Measurements from ENCODE around the gene CREB3L2.

The CREB3L2 gene

DNA sequence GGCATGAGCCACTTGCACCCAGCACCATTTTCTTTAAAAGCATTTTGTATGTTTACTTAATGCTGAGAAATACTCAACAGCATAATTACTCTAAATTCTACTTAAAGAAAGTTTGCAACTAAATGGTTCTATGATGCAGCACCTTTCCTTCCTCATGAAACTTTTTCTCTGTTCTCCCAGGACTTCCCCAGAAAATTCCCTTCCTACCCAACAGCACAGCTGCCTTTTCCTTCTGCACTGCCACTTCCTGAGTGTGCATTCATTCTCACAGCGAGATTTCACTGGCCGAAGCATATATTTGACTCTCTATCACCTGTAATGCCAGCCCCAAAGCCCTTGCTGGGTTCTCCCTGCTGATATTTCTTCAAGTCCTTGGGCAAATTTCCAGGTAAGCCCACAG is 113.6 kb downstream of the CREB3L2 start:
- no peaks in the 10 kb centered on the region for H3K9me3 ChIP-seq (ENCODE audit: control insufficient read depth, low read length)
- no peaks in the 10 kb centered on the region for H3K27me3 ChIP-seq (ENCODE audit: control insufficient read depth, insufficient read depth, low read length)
- no peak overlapping the region for H3K9ac ChIP-seq (ENCODE audit: low read length)
- H3K4me3 ChIP-seq (ENCODE audit: low read length): no peak overlapping the region
- no peaks in the 10 kb centered on the region for H3K4me1 ChIP-seq (ENCODE audit: control insufficient read depth, insufficient read depth, low read length)
- peaks cover 5% of the 10 kb centered on the region for H3K36me3 ChIP-seq (ENCODE audit: control insufficient read depth, insufficient read depth, low read length)

DNA sequence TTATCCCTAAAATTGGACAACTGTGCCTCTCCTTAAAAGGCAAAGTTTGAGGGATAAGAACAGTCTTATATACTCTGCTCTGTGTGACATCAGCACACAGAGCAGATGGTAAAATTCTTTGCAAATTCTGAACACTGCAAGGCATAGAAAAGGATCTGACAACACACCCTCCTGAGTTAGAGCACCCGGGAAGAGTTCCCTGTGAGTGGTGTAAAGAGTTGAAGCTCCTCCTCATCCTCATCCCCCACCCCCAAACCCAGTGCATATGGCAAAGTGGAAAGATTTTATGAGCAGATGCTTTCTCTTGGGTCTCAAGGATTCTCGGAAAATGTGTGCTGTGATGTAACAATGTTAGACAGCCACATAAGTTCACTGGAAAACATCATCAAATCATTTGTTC is 115.1 kb downstream of the CREB3L2 start:
- H3K36me3 ChIP-seq (ENCODE audit: control insufficient read depth, insufficient read depth, low read length): peaks cover 11% of the 10 kb centered on the region
- H3K4me3 ChIP-seq (ENCODE audit: low read length): no peak overlapping the region

DNA sequence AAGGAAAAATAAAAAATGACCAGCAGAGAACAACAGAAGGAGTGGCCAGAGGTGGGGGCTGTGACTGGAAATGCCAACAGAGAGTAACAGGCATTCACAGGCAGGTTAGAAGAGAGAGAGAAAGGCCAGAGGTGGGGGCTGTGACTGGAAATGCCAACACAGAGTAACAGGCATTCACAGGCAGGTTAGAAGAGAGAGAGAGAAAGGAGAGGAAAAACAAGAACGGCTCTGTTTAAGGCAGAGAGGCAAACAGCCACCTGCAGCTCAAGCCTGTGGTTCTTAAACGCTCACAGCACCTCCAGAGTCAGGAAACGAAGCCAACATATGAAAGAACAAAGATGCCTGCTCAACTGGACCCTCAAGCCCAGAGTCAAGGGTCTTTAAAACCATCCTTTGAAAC is 115.6 kb downstream of the CREB3L2 start:
- H3K36me3 ChIP-seq (ENCODE audit: control insufficient read depth, insufficient read depth, low read length): peaks cover 11% of the 10 kb centered on the region

More for the DNA sequence above, 115.1 kb downstream of the CREB3L2 start:
- Histone ChIP-seq H3K27me3 (ENCODE audit: control insufficient read depth, insufficient read depth, low read length) (no peaks in the 10 kb centered on the region), H3K9me3 (ENCODE audit: control insufficient read depth, low read length) (no peaks in the 10 kb centered on the region), H3K4me1 (ENCODE audit: control insufficient read depth, insufficient read depth, low read length) (no peaks in the 10 kb centered on the region), H3K9ac (ENCODE audit: low read length) (no peak overlapping the region)

DNA sequence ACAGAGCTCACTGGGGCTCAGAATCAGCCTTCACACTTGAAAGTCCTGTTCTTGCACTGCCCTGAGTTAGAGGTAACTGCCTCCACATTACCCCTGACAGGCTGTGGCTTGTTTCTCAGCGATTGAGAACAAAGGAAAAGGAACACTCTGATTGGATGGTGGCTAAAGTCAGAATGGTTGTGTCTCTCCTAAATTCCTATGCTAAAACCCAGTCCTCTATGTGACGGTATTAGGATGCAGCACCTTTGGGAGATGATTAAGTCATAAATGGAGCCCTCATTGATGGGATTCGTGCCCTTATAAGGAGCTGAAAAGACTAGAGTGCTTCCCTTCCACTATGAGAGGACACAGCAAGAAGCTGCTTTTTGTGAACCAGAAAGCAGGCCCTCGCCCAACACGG is 116.2 kb downstream of the CREB3L2 start:
- H3K9me3 ChIP-seq (ENCODE audit: control insufficient read depth, low read length): no peaks in the 10 kb centered on the region
- H3K9ac ChIP-seq (ENCODE audit: low read length): no peak overlapping the region
- H3K4me3 ChIP-seq (ENCODE audit: low read length): no peak overlapping the region
- no peaks in the 10 kb centered on the region for H3K27me3 ChIP-seq (ENCODE audit: control insufficient read depth, insufficient read depth, low read length)
- H3K4me1 ChIP-seq (ENCODE audit: control insufficient read depth, insufficient read depth, low read length): no peaks in the 10 kb centered on the region
- peaks cover 11% of the 10 kb centered on the region for H3K36me3 ChIP-seq (ENCODE audit: control insufficient read depth, insufficient read depth, low read length)

More for the DNA sequence above, 115.6 kb downstream of the CREB3L2 start:
- H3K9ac ChIP-seq (ENCODE audit: low read length): no peak overlapping the region
- no peaks in the 10 kb centered on the region for H3K4me1 ChIP-seq (ENCODE audit: control insufficient read depth, insufficient read depth, low read length)
- no peaks in the 10 kb centered on the region for H3K9me3 ChIP-seq (ENCODE audit: control insufficient read depth, low read length)
- no peak overlapping the region for H3K4me3 ChIP-seq (ENCODE audit: low read length)
- H3K27me3 ChIP-seq (ENCODE audit: control insufficient read depth, insufficient read depth, low read length): no peaks in the 10 kb centered on the region

DNA sequence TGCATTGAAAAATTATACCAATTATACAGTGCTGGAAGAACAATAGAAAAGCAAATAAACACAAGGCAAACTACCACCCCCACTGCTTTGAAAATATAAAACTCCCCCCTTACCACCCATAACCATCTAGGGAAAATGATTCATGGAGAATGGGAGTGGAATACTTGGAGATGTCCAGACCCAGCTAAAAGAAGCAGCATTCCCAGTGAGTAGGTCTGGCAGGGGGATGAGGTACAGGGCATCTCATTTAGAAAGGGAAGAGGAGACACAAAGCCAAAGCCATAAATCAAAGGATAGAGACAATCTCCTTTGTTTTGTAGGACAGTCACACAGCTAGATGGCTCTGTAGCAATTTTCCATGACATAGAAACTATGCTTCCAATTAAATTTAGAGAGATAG is 119.1 kb downstream of the CREB3L2 start:
- peaks cover 11% of the 10 kb centered on the region for H3K36me3 ChIP-seq (ENCODE audit: control insufficient read depth, insufficient read depth, low read length)
- H3K4me3 ChIP-seq (ENCODE audit: low read length): no peak overlapping the region
- no peak overlapping the region for H3K9ac ChIP-seq (ENCODE audit: low read length)
- no peaks in the 10 kb centered on the region for H3K4me1 ChIP-seq (ENCODE audit: control insufficient read depth, insufficient read depth, low read length)
- H3K9me3 ChIP-seq (ENCODE audit: control insufficient read depth, low read length): no peaks in the 10 kb centered on the region
- no peaks in the 10 kb centered on the region for H3K27me3 ChIP-seq (ENCODE audit: control insufficient read depth, insufficient read depth, low read length)

DNA sequence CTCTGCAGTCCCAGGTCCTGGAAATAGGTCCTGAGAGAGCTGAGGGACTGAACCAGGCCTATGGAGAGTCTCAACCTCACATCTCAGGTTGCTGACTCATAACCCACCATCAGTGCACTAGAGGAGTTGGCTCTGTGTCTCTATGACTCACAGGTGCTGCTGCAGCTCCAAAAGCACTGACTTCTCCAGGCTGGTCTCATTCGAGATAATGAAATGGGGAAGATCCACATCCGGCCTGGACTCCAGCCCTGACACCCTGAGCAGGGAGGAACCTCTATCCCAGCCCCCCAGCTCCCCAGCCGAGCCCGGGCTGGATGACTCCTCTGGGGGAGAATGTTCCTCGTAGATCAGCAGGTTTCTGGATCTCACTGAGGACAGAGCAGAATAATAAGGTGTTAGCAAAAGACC is 119.6 kb downstream of the CREB3L2 start:
- Histone ChIP-seq H3K9ac (ENCODE audit: low read length) (no peak overlapping the region), H3K36me3 (ENCODE audit: control insufficient read depth, insufficient read depth, low read length) (peaks cover 11% of the 10 kb centered on the region), H3K4me3 (ENCODE audit: low read length) (no peak overlapping the region), H3K27me3 (ENCODE audit: control insufficient read depth, insufficient read depth, low read length) (no peaks in the 10 kb centered on the region), H3K9me3 (ENCODE audit: control insufficient read depth, low read length) (no peaks in the 10 kb centered on the region), H3K4me1 (ENCODE audit: control insufficient read depth, insufficient read depth, low read length) (no peaks in the 10 kb centered on the region)

DNA sequence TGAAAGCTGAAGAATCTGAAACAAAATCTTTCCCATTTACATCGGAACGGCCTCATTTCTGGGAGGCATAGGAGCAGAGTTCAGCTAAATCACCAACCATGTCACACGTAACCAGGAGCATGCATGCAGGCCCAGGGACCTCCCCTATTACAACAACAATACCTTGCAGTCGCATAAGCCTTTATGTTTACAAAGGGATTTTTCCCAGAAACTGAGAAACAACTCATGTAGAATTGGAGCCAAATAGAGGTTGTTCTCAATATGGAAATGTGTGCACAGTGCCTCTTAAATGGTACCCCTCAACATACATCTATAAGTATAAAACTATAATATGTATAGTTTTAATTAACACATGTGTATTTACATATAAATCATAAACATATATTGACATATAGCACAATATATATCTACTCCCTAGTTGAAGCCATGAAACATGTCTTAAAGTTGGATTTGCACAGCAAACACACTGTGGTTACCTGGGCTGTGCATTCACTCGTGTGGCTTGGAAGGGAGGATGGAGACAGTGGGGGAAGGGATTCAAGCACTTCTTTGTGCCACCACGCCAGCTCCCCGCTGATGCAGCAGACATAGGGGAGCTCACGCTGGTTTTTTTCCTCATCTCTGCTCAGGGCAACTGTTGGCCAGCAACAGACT is 120.2 kb downstream of the CREB3L2 start:
- Histone ChIP-seq H3K27me3 (ENCODE audit: control insufficient read depth, insufficient read depth, low read length) (no peaks in the 10 kb centered on the region), H3K4me3 (ENCODE audit: low read length) (no peak overlapping the region), H3K9ac (ENCODE audit: low read length) (no peak overlapping the region), H3K36me3 (ENCODE audit: control insufficient read depth, insufficient read depth, low read length) (peaks cover 11% of the 10 kb centered on the region), H3K4me1 (ENCODE audit: control insufficient read depth, insufficient read depth, low read length) (no peaks in the 10 kb centered on the region), H3K9me3 (ENCODE audit: control insufficient read depth, low read length) (no peaks in the 10 kb centered on the region)

DNA sequence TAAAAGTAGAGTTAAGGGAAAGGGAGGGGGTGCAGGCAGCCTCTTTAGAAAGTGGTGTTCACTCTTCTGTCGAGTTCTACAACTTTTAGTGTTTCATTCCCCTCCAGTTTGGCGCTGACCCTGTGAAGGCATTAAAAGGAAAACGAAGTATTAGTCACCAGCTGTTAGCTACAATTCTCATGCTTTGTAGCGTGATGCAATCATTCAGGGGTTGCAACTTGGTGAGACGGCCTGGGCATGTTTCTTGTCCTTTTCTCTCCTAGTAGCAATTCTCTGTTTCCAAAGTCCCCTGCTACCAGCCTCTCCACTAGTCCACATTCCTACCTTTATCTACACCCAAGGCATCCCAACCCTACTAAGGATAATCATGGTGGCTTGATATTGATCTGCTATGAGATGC is 121.5 kb downstream of the CREB3L2 start:
- Histone ChIP-seq H3K4me1 (ENCODE audit: control insufficient read depth, insufficient read depth, low read length) (no peaks in the 10 kb centered on the region), H3K27me3 (ENCODE audit: control insufficient read depth, insufficient read depth, low read length) (no peaks in the 10 kb centered on the region), H3K36me3 (ENCODE audit: control insufficient read depth, insufficient read depth, low read length) (peaks cover 9% of the 10 kb centered on the region), H3K4me3 (ENCODE audit: low read length) (no peak overlapping the region), H3K9me3 (ENCODE audit: control insufficient read depth, low read length) (no peaks in the 10 kb centered on the region), H3K9ac (ENCODE audit: low read length) (no peak overlapping the region)

DNA sequence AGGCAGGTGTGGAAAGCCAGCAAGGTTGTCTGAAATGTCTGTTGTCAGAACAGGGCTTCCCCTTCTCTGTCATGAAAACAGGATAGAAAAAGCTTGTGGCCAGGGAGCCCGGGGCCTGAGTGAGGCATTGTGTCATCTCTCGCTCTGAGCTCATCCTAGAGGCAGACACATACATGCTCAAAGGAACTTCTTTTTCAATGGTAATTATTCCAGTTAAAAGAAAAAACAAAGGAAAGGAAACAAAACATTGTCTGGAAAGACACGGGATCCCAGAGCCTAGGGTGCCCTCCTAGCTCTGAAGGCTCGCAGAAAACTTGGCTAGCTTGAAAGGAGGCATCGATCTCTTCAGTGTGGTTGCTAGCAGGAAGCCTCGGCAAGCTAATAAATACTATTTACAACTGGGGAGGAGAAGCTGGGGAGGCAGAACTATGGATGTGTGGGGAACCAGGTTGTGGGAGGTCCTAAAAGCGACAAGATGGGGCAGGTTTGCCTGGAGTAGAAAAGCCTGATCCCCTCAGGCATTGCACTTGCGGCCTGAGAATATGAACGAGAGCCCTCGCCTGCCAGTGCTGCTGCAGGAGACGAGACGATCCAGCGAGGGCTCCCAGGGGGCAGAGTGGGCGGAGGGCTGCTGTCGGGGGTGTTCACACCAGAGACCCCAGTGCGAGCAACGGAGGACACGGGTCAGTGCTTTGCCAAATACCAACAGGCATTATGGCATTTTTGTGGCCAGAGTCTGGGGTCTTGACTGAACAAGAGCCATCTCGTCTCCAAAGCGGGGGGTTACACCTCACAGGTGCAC is 122.3 kb downstream of the CREB3L2 start:
- no peak overlapping the region for H3K9ac ChIP-seq (ENCODE audit: low read length)
- no peak overlapping the region for H3K4me3 ChIP-seq (ENCODE audit: low read length)
- no peaks in the 10 kb centered on the region for H3K9me3 ChIP-seq (ENCODE audit: control insufficient read depth, low read length)
- H3K27me3 ChIP-seq (ENCODE audit: control insufficient read depth, insufficient read depth, low read length): no peaks in the 10 kb centered on the region
- H3K4me1 ChIP-seq (ENCODE audit: control insufficient read depth, insufficient read depth, low read length): no peaks in the 10 kb centered on the region
- peaks cover 7% of the 10 kb centered on the region for H3K36me3 ChIP-seq (ENCODE audit: control insufficient read depth, insufficient read depth, low read length)

DNA sequence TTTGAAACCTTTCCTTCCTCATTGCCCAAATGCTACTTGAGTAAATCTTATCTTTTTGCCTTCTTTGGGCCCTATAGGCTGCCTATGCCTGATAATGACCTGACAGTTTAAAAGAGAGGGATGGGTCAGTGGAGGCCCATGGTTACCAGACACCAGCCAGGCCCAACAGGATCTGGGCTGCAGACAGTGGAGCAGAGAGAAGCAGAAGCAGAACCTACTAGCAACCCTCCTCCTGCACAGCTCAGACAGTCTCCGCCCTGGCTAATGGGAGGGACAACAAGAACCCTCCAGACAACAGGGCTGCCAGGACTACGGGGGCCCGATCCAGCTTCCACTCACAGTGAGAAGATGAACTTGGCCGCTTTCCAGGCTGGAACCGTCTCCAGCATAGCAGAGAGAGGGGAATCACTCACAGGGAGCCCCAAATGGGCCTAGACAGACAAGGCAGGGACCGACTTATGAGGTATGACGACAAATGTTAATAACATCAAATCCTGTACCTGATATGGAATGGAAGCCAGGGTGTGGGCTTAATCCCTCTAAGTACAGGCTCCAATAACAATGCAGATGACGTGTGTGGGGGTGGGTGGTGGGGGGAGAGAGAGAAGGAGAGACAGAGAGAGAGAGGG is 123.4 kb downstream of the CREB3L2 start:
- H3K4me1 ChIP-seq (ENCODE audit: control insufficient read depth, insufficient read depth, low read length): no peaks in the 10 kb centered on the region
- H3K27me3 ChIP-seq (ENCODE audit: control insufficient read depth, insufficient read depth, low read length): no peaks in the 10 kb centered on the region
- H3K4me3 ChIP-seq (ENCODE audit: low read length): no peak overlapping the region
- H3K9ac ChIP-seq (ENCODE audit: low read length): no peak overlapping the region
- peaks cover 7% of the 10 kb centered on the region for H3K36me3 ChIP-seq (ENCODE audit: control insufficient read depth, insufficient read depth, low read length)
- H3K9me3 ChIP-seq (ENCODE audit: control insufficient read depth, low read length): no peaks in the 10 kb centered on the region

DNA sequence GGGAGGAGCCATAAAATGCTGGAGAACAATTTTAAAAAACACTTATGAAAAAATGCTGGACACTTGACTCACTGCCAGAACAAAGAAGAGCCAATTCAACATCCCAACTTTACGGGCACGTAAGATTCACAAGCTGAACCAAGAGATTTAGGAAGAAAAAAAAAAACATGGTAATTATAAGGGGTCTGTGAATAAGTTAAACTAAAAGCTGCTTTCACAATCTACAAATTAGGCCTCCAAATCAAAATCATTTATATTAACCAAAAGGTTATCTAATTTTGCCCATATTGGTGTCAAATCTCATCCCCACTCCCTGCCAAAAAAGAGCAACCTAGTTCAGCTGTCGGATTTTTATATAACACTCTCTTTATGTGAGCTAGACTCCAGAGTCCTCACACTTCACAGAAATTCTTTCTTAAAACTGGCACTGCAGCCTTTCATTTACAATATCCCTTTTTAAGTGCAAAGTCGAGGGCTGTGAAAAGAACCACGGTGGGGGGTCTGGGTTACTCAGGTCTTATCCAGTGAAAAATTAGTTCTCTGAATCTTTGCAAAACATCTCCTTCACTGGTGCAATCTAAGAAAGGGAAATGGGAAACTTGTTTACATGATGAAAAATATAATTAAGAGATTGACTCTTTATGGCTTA is 124.7 kb downstream of the CREB3L2 start:
- Histone ChIP-seq H3K27me3 (ENCODE audit: control insufficient read depth, insufficient read depth, low read length) (no peaks in the 10 kb centered on the region), H3K4me1 (ENCODE audit: control insufficient read depth, insufficient read depth, low read length) (no peaks in the 10 kb centered on the region), H3K4me3 (ENCODE audit: low read length) (no peak overlapping the region), H3K9ac (ENCODE audit: low read length) (no peak overlapping the region), H3K9me3 (ENCODE audit: control insufficient read depth, low read length) (no peaks in the 10 kb centered on the region), H3K36me3 (ENCODE audit: control insufficient read depth, insufficient read depth, low read length) (peaks cover 3% of the 10 kb centered on the region)

DNA sequence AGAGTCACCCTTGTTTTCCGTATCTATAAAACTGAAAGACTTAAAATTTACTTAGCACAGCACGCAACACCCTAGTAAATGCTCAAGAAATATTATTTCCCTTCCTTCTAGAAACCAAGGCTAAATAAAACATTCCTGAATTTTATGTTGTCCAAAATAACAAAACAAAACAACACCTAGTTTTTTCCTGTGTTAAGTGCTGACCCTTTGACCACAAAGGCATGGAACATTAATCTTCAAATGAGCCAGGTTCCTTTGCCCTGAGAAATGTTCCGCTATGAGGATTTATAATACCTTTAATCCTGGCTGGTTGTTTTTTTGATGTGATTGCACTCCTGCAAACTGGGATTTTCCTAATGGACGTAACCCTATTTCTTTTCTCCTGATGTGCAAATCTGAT is 126.1 kb downstream of the CREB3L2 start:
- no peaks in the 10 kb centered on the region for H3K27me3 ChIP-seq (ENCODE audit: control insufficient read depth, insufficient read depth, low read length)
- H3K9ac ChIP-seq (ENCODE audit: low read length): no peak overlapping the region
- no peak overlapping the region for H3K4me3 ChIP-seq (ENCODE audit: low read length)
- no peaks in the 10 kb centered on the region for H3K4me1 ChIP-seq (ENCODE audit: control insufficient read depth, insufficient read depth, low read length)
- H3K9me3 ChIP-seq (ENCODE audit: control insufficient read depth, low read length): no peaks in the 10 kb centered on the region
- no peaks in the 10 kb centered on the region for H3K36me3 ChIP-seq (ENCODE audit: control insufficient read depth, insufficient read depth, low read length)

All from mucosa of stomach (tissue), 1 donor.